ENCODE data around the gene NPPB. TPM values are rescaled to one million over a fixed set of nuclear protein-coding genes. Genes with fewer than 3 reads are reported as not detected.

NPPB gene
- polyA plus RNA-seq, 2 donors, result 0.66 to 0.83 TPM

- Histone ChIP-seq H3K4me1 (ENCODE audit: control insufficient read depth in 2 of 2, insufficient read depth in 2 of 2, low read length in 1 of 2) (peaks cover 0 to 5% of the 10 kb centered on the region in 2 donors), H3K27me3 (ENCODE audit: control insufficient read depth in 1 of 2, insufficient read depth in 2 of 2, low read length in 2 of 2) (peaks cover 9 to 20% of the 10 kb centered on the region in 2 donors), H3K4me3 (ENCODE audit: low read depth in 1 of 2, low read length in 2 of 2) (no peak overlapping the region), H3K9me3 (ENCODE audit: control insufficient read depth in 2 of 2, insufficient read depth in 1 of 2, low read depth in 1 of 2, low read length in 1 of 2) (no peaks in the 10 kb centered on the region), H3K36me3 (ENCODE audit: control insufficient read depth in 2 of 2, insufficient read depth in 2 of 2, low read length in 1 of 2) (no peaks in the 10 kb centered on the region), H3K27ac (ENCODE audit: low read depth in 2 of 2, low read length in 1 of 2) (no peak overlapping the region)
- 40 to 73% methylated on average over 1 of the region's 1 CpG for WGBS, 2 donors
Observed at GRCh38 chr1:11860587-11860986, 1.8 kb upstream of the NPPB start.

- WGBS, 2 donors, result 56 to 69% methylated on average over 2 of the region's 2 CpGs
- H3K27me3 ChIP-seq (ENCODE audit: control insufficient read depth in 1 of 2, insufficient read depth in 2 of 2, low read length in 2 of 2), result peaks cover 9 to 20% of the 10 kb centered on the region in 2 donors
Observed at GRCh38 chr1:11860083-11860482, 1.3 kb upstream of the NPPB start.

GRCh38 chr1:11858968-11859871 lies 475 bp upstream of the NPPB start:
- WGBS, 2 donors, result 5% methylated on average over 40 to 53 of the region's 53 CpGs
- Histone ChIP-seq H3K9me3 (ENCODE audit: control insufficient read depth in 2 of 2, insufficient read depth in 1 of 2, low read depth in 1 of 2, low read length in 1 of 2) (no peaks in the 10 kb centered on the region), H3K27me3 (ENCODE audit: control insufficient read depth in 1 of 2, insufficient read depth in 2 of 2, low read length in 2 of 2) (peaks cover 9 to 20% of the 10 kb centered on the region in 2 donors)

More at GRCh38 chr1:11860083-11860482, 1.3 kb upstream of the NPPB start:
- no peak overlapping the region for H3K27ac ChIP-seq (ENCODE audit: low read depth in 2 of 2, low read length in 1 of 2)
- no peaks in the 10 kb centered on the region for H3K36me3 ChIP-seq (ENCODE audit: control insufficient read depth in 2 of 2, insufficient read depth in 2 of 2, low read length in 1 of 2)
- H3K9me3 ChIP-seq (ENCODE audit: control insufficient read depth in 2 of 2, insufficient read depth in 1 of 2, low read depth in 1 of 2, low read length in 1 of 2), result no peaks in the 10 kb centered on the region
- peaks cover 0 to 5% of the 10 kb centered on the region in 2 donors for H3K4me1 ChIP-seq (ENCODE audit: control insufficient read depth in 2 of 2, insufficient read depth in 2 of 2, low read length in 1 of 2)
- no peak overlapping the region for H3K4me3 ChIP-seq (ENCODE audit: low read depth in 1 of 2, low read length in 2 of 2)

GRCh38 chr1:11858158-11858557 lies 587 bp downstream of the NPPB start:
- Histone ChIP-seq H3K9me3 (ENCODE audit: control insufficient read depth in 2 of 2, insufficient read depth in 1 of 2, low read depth in 1 of 2, low read length in 1 of 2) (no peaks in the 10 kb centered on the region), H3K4me3 (ENCODE audit: low read depth in 1 of 2, low read length in 2 of 2) (no peak overlapping the region), H3K27me3 (ENCODE audit: control insufficient read depth in 1 of 2, insufficient read depth in 2 of 2, low read length in 2 of 2) (peaks cover 9 to 20% of the 10 kb centered on the region in 2 donors), H3K36me3 (ENCODE audit: control insufficient read depth in 2 of 2, insufficient read depth in 2 of 2, low read length in 1 of 2) (no peaks in the 10 kb centered on the region), H3K4me1 (ENCODE audit: control insufficient read depth in 2 of 2, insufficient read depth in 2 of 2, low read length in 1 of 2) (peaks cover 0 to 5% of the 10 kb centered on the region in 2 donors), H3K27ac (ENCODE audit: low read depth in 2 of 2, low read length in 1 of 2) (no peak overlapping the region)
- 79 to 82% methylated on average over 14 of the region's 14 CpGs for WGBS, 2 donors

More at GRCh38 chr1:11858968-11859871, 475 bp upstream of the NPPB start:
- Histone ChIP-seq H3K36me3 (ENCODE audit: control insufficient read depth in 2 of 2, insufficient read depth in 2 of 2, low read length in 1 of 2) (no peaks in the 10 kb centered on the region), H3K4me3 (ENCODE audit: low read depth in 1 of 2, low read length in 2 of 2) (no peak overlapping the region), H3K4me1 (ENCODE audit: control insufficient read depth in 2 of 2, insufficient read depth in 2 of 2, low read length in 1 of 2) (peaks cover 0 to 5% of the 10 kb centered on the region in 2 donors), H3K27ac (ENCODE audit: low read depth in 2 of 2, low read length in 1 of 2) (no peak overlapping the region)

GRCh38 chr1:11857164-11857851 lies 1.4 kb downstream of the NPPB start:
- H3K36me3 ChIP-seq (ENCODE audit: control insufficient read depth in 2 of 2, insufficient read depth in 2 of 2, low read length in 1 of 2), result no peaks in the 10 kb centered on the region
- 22 to 28% methylated on average over 10 of the region's 10 CpGs for WGBS, 2 donors

GRCh38 chr1:11856698-11857097 lies 2.0 kb downstream of the NPPB start:
- Histone ChIP-seq H3K9me3 (ENCODE audit: control insufficient read depth in 2 of 2, insufficient read depth in 1 of 2, low read depth in 1 of 2, low read length in 1 of 2) (no peaks in the 10 kb centered on the region), H3K4me3 (ENCODE audit: low read depth in 1 of 2, low read length in 2 of 2) (no peak overlapping the region), H3K36me3 (ENCODE audit: control insufficient read depth in 2 of 2, insufficient read depth in 2 of 2, low read length in 1 of 2) (no peaks in the 10 kb centered on the region), H3K4me1 (ENCODE audit: control insufficient read depth in 2 of 2, insufficient read depth in 2 of 2, low read length in 1 of 2) (peaks cover 0 to 5% of the 10 kb centered on the region in 2 donors), H3K27me3 (ENCODE audit: control insufficient read depth in 1 of 2, insufficient read depth in 2 of 2, low read length in 2 of 2) (peaks cover 9 to 20% of the 10 kb centered on the region in 2 donors), H3K27ac (ENCODE audit: low read depth in 2 of 2, low read length in 1 of 2) (no peak overlapping the region)
- 48 to 69% methylated on average over 3 of the region's 3 CpGs for WGBS, 2 donors

More at GRCh38 chr1:11857164-11857851, 1.4 kb downstream of the NPPB start:
- Histone ChIP-seq H3K9me3 (ENCODE audit: control insufficient read depth in 2 of 2, insufficient read depth in 1 of 2, low read depth in 1 of 2, low read length in 1 of 2) (no peaks in the 10 kb centered on the region), H3K4me1 (ENCODE audit: control insufficient read depth in 2 of 2, insufficient read depth in 2 of 2, low read length in 1 of 2) (peaks cover 0 to 5% of the 10 kb centered on the region in 2 donors), H3K27me3 (ENCODE audit: control insufficient read depth in 1 of 2, insufficient read depth in 2 of 2, low read length in 2 of 2) (peaks cover 9 to 20% of the 10 kb centered on the region in 2 donors), H3K27ac (ENCODE audit: low read depth in 2 of 2, low read length in 1 of 2) (no peak overlapping the region), H3K4me3 (ENCODE audit: low read depth in 1 of 2, low read length in 2 of 2) (no peak overlapping the region)

GRCh38 chr1:11855430-11855829 lies 3.3 kb downstream of the NPPB start:
- Histone ChIP-seq H3K27me3 (ENCODE audit: control insufficient read depth in 1 of 2, insufficient read depth in 2 of 2, low read length in 2 of 2) (peaks cover 9 to 20% of the 10 kb centered on the region in 2 donors), H3K27ac (ENCODE audit: low read depth in 2 of 2, low read length in 1 of 2) (no peak overlapping the region), H3K36me3 (ENCODE audit: control insufficient read depth in 2 of 2, insufficient read depth in 2 of 2, low read length in 1 of 2) (no peaks in the 10 kb centered on the region)

DNA sequence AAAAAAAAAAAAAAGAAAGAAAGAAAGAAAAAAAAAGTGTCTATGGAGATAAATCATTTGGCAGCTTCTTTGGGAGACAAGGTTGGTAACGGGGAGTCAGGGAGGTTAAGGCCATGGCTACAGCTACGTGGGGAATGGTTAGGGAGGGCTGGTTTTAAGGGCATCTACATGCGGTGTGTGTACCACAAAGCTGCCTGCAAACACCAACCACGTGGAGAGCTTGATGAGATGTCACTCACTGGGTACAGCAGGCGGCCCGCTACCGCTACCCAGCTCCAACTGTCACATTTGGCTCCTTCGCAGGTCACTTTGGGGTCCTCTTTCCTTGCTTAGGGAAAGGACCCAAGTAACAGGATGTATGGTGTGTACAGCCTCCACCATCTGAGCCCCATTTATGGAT lies 4.2 kb downstream of the NPPB start:
- Histone ChIP-seq H3K27me3 (ENCODE audit: control insufficient read depth in 1 of 2, insufficient read depth in 2 of 2, low read length in 2 of 2) (peaks cover 9 to 19% of the 10 kb centered on the region in 2 donors), H3K36me3 (ENCODE audit: control insufficient read depth in 2 of 2, insufficient read depth in 2 of 2, low read length in 1 of 2) (no peaks in the 10 kb centered on the region), H3K27ac (ENCODE audit: low read depth in 2 of 2, low read length in 1 of 2) (no peak overlapping the region), H3K4me1 (ENCODE audit: control insufficient read depth in 2 of 2, insufficient read depth in 2 of 2, low read length in 1 of 2) (peaks cover 0 to 5% of the 10 kb centered on the region in 2 donors), H3K4me3 (ENCODE audit: low read depth in 1 of 2, low read length in 2 of 2) (no peak overlapping the region), H3K9me3 (ENCODE audit: control insufficient read depth in 2 of 2, insufficient read depth in 1 of 2, low read depth in 1 of 2, low read length in 1 of 2) (no peaks in the 10 kb centered on the region)
- WGBS, 2 donors, result 40 to 46% methylated on average over 8 of the region's 8 CpGs

More at GRCh38 chr1:11855430-11855829, 3.3 kb downstream of the NPPB start:
- Histone ChIP-seq H3K9me3 (ENCODE audit: control insufficient read depth in 2 of 2, insufficient read depth in 1 of 2, low read depth in 1 of 2, low read length in 1 of 2) (no peaks in the 10 kb centered on the region), H3K4me3 (ENCODE audit: low read depth in 1 of 2, low read length in 2 of 2) (no peak overlapping the region), H3K4me1 (ENCODE audit: control insufficient read depth in 2 of 2, insufficient read depth in 2 of 2, low read length in 1 of 2) (peaks cover 0 to 5% of the 10 kb centered on the region in 2 donors)
- WGBS, 2 donors, result 60% methylated on average over 8 of the region's 8 CpGs

- no peaks in the 10 kb centered on the region for H3K9me3 ChIP-seq (ENCODE audit: control insufficient read depth in 2 of 2, insufficient read depth in 1 of 2, low read depth in 1 of 2, low read length in 1 of 2)
- H3K27me3 ChIP-seq (ENCODE audit: control insufficient read depth in 1 of 2, insufficient read depth in 2 of 2, low read length in 2 of 2), result no peaks in the 10 kb centered on the region
- H3K36me3 ChIP-seq (ENCODE audit: control insufficient read depth in 2 of 2, insufficient read depth in 2 of 2, low read length in 1 of 2), result no peaks in the 10 kb centered on the region
- no peaks in the 10 kb centered on the region for H3K4me1 ChIP-seq (ENCODE audit: control insufficient read depth in 2 of 2, insufficient read depth in 2 of 2, low read length in 1 of 2)
- WGBS, 2 donors, result 71 to 79% methylated on average over 7 of the region's 7 CpGs
- H3K27ac ChIP-seq (ENCODE audit: low read depth in 2 of 2, low read length in 1 of 2), result no peak overlapping the region
- H3K4me3 ChIP-seq (ENCODE audit: low read depth in 1 of 2, low read length in 2 of 2), result no peak overlapping the region
Observed at GRCh38 chr1:11851180-11851579, 7.6 kb downstream of the NPPB start.
